AG10803 (cell line): ENCODE measurements around the gene TMEM125.

Experiments
- DNase-seq: peaks from one replicate; pipeline ENCODE4 v3.0.0; 2010; ENCODE audit warnings: low read depth
- H3K4me3 ChIP-seq: 2 replicates; pipeline ENCODE4 v1.5.1; 2011; ENCODE audit warnings: mild to moderate bottlenecking, low read length, control low read depth
- TF ChIP-seq, protein P1 (sequence below): conservative IDR thresholded peaks from 2 replicates; pipeline ENCODE4 v1.5.1; 2011; ENCODE audit warnings: mild to moderate bottlenecking, low read length, control low read depth, inconsistent platforms

TMEM125 gene

DNA sequence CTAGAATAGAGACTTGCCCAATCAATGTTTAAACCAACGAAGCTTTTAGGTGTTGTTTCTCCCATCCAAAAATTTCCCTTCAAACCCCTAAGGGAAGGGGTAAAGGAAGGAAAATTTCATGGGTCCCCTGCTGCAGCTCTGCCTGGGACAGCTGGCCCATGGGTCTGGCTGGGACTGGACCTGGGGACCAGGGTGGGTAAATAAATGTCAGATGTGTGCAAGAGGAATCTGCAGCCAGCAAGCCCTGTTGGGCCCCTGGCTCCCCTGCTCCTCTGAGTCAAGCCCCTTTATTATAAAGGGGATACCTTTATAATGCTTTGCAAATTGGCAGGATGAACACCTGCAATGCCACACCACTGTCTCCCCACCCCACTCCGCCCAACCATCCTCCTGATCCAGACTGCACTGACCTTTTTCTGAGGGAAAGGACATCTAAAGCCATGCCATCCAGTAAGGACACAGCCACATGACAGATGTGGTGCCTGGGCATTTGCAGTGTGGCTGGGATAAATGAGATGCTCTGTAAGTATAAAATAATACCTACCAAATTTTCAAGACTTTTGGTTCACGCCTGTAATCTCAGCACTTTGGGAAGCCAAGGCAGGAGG lies 1.9 kb upstream of the TMEM125 start:
- TF ChIP-seq, protein P1, sequence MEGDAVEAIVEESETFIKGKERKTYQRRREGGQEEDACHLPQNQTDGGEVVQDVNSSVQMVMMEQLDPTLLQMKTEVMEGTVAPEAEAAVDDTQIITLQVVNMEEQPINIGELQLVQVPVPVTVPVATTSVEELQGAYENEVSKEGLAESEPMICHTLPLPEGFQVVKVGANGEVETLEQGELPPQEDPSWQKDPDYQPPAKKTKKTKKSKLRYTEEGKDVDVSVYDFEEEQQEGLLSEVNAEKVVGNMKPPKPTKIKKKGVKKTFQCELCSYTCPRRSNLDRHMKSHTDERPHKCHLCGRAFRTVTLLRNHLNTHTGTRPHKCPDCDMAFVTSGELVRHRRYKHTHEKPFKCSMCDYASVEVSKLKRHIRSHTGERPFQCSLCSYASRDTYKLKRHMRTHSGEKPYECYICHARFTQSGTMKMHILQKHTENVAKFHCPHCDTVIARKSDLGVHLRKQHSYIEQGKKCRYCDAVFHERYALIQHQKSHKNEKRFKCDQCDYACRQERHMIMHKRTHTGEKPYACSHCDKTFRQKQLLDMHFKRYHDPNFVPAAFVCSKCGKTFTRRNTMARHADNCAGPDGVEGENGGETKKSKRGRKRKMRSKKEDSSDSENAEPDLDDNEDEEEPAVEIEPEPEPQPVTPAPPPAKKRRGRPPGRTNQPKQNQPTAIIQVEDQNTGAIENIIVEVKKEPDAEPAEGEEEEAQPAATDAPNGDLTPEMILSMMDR: no peak
- H3K4me3 ChIP-seq: no peak overlapping the region
- no peak for DNase-seq

DNA sequence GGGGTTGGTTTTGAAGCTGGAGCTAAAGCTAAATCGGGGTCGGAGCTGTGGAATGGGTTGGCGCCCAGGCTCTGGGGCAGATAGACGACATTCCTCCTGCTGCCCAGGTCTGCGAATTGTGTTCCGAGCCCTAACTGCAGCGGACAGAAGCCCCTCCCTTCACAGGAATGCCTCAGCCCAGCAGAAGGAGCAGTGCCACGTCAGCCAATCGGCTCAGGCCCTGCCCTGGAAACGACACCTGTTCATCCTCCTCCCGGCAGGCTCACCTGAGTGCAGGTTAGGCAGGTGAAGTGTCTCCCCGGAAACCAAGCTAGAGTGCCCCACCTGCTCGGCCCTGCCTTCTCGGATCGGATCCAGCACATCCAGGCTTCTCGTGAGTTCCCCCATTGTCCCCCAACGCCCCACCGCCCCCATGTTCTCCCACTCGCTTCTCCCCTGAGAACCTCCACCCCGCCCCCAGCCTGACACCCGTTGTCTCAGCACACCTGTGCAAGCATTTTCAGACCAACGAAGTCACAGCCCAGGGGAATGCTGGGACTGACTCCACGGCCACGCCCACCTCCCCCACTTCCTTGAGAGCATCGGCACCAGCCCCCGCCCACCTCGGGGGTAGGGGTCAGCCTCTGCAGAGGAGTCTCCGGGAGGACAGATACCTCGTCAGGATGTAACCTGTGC lies 775 bp downstream of the TMEM125 start:
- no peak for DNase-seq
- no peak overlapping the region for H3K4me3 ChIP-seq
- TF ChIP-seq, protein P1: no peak

DNA sequence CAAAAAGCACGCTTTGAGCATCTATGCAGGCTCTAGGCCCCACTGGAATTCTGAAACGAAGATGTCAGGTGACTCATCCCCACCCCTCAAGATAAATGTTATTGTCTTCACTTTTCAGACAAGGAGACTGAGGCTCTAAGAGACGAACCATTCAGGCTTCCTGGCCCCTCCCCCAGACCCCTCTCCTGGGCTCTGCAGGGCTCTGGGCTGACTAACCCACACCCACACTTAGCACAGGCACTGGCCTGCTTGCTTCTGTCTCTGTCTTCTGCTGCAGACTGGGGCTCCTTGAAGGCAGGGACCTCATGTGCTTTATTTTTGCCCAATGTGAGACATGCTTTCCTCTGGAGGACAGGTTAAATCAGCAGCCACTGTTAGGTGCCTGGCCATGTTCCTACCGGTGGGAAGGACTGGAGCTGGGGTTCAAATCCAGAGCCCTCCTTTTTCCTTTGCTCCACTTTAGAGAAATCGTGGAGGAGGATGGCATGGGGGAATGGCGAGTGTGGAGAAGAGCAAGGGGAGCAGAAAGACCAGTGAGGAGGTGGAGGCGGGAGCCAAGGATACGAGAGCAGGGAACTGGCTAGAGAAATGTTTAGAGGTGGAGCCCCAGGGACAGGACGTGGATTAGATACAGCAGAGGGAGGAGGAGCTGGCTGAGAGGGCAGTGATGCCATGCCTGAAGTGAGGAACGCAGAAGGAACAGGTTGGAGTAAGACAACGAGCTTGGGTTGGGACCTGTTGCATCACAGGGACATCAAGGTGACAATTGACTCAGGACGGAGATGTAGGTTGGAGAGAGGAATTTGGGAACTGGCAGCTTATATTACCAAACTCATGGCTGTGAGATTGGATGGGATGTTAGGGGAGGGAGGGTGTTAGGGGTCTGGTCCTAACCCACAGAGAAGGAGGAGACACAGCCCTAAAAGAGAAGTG lies 1.7 kb downstream of the TMEM125 start:
- no peak for DNase-seq
- H3K4me3 ChIP-seq: no peak overlapping the region
- TF ChIP-seq, protein P1: no peak

DNA sequence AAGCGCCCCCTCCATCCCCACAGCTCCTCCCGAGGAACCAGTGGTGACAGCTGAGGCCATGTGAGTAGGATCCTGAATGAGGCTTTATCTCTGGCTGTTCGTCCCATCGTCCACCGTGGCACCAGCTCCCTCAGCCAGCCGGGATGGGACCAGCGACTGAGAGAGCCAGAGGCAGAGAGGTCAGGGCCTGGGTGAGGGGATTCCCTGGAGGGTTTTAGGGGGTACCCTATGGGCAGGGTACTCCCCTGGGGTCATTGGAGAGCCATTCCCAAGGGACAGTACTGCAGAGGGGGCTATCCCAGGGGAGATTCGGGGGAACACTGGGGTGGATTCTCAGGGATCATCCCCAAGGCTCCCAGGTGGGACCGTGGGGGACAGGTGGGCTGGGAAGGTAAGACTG lies 2.4 kb downstream of the TMEM125 start:
- no peak for DNase-seq
- no peak overlapping the region for H3K4me3 ChIP-seq
- TF ChIP-seq, protein P1: no peak

DNA sequence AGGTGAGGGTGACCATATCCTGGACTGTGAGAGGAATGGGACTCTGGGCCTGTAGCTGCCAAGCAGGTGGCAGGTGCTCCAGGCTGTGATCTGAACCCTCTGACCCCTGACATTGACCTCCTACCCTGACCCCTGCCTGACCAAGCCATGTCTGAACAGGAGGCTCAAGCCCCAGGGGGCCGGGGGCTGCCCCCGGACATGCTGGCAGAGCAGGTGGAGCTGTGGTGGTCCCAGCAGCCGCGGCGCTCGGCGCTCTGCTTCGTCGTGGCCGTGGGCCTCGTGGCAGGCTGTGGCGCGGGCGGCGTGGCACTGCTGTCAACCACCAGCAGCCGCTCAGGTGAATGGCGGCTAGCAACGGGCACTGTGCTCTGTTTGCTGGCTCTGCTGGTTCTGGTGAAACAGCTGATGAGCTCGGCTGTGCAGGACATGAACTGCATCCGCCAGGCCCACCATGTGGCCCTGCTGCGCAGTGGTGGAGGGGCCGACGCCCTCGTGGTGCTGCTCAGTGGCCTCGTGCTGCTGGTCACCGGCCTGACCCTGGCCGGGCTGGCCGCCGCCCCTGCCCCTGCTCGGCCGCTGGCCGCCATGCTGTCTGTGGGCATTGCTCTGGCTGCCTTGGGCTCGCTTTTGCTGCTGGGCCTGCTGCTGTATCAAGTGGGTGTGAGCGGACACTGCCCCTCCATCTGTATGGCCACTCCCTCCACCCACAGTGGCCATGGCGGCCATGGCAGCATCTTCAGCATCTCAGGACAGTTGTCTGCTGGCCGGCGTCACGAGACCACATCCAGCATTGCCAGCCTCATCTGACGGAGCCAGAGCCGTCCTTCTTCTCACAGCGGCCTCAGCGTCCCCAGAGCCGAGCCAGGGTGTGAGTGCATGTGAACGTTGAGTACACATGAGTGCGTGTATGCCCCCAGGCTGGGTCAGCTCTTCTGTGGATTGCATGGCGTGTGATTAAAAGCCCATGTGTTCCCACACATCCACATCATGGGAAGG lies 3.1 kb downstream of the TMEM125 start:
- TF ChIP-seq, protein P1: no peak
- DNase-seq: no peak
- H3K4me3 ChIP-seq: no peak overlapping the region

DNA sequence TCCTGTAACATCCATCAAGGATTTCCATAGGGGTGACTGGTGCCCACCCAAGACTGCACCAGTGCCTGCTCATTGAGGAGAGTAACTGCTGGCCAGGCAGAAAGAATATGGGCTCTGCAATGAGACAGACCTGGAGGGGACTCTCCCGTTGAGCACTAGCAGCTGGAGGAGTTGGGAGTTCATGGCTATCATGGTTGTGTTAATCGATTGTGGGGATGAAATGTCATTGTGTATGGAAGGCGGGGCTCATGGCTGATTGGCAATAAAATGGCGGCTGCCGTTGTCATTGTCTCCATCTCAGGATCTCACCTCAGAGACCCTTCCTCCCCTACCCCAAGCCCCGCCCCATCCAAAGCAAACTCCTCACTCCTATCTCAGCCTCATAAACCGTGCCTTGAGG lies 3.9 kb downstream of the TMEM125 start:
- TF ChIP-seq, protein P1: no peak
- no peak for DNase-seq
- H3K4me3 ChIP-seq: no peak overlapping the region
